GM18868 (cell line): Measurements from ENCODE around the gene SLIT3.

Experiments
- ATAC-seq: cut with Tn5 transposase; IDR thresholded peaks from one replicate; pipeline ENCODE4 v1.9.1; 2021; ENCODE audit warnings: mild to moderate bottlenecking, moderate library complexity; ENCODE audit not compliant: unreplicated experiment

Gene SLIT3

DNA sequence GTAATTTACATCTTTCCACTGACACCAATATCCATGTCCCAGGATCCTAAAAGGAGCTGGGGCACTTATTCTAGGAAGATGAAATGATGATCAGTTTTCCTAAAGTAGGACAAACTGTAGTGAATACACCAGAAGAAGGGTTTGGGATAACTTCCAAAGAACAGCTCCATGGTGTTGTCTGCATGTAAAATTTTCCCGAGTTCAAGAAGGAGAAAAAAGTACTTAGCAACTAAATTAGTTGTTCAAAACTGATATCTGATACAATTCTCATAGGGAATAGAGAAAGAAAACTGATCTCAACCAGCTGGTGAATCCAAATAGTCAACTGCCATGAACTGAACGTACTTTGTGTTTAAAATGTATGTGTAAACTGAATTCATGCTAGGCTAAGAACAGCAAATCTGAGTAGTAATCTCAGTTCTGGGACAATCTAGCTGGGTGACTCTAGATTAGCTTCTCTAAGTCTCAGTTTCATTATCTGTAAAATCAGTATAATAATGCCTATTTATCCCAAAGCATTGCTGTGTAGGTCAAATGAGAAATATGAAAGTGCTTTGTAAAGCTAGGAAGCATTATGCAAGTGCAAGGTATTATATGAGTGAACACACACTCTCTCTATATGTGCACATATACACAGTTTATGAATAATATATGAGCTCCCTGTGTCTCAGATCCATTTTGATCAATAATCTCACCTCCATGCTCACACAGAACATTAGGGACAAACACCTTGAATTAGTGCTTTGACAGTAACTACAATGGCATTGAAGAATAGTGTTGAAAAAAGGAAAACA, 357.7 kb downstream of the SLIT3 start:
- no peak for ATAC-seq

- no peak for ATAC-seq
Observed at GRCh38 chr5:168941901-168942300, 359.0 kb downstream of the SLIT3 start.

DNA sequence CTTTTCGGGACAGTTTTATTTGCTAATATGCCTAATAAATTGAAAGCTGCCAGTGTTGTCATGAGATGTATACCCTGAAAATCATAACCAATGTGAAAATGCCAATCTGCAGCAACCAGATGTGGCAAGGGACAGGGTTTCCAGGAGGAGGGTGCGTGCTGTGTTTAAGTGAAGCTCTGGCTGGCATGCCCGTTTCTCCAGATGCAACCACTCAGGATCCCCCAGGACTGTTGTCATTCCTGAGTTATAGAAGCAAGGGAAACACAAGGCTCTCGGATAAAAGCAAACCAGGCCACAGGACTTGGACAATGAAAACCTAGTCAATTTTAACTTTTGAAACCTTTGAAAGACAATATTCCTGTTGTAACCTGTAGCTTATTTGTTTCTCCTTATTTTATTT, 360.2 kb downstream of the SLIT3 start:
- no peak for ATAC-seq

- ATAC-seq, result no peak
Observed at GRCh38 chr5:168939887-168940544, 360.9 kb downstream of the SLIT3 start.

GRCh38 chr5:168939156-168939800, 361.7 kb downstream of the SLIT3 start:
- no peak for ATAC-seq

DNA sequence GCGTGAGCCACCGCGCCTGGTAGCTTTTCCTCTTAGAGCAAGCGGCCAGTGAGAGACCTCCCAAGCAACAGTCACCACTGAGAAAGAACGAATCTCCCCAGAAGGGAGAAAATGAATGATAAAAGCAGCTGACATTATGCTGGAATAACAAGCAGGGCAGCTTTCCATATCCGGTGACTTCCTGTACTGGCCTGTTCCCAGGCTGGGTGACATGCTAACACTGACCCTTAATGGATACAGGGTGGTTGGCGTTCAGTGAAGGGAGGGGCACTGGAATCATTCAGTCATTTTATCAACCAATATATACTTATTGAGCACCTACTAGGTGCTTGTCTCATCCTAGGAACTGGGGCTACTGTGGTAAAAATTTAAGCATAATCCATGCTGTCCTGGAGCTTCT, 364.4 kb downstream of the SLIT3 start:
- ATAC-seq, result no peak

DNA sequence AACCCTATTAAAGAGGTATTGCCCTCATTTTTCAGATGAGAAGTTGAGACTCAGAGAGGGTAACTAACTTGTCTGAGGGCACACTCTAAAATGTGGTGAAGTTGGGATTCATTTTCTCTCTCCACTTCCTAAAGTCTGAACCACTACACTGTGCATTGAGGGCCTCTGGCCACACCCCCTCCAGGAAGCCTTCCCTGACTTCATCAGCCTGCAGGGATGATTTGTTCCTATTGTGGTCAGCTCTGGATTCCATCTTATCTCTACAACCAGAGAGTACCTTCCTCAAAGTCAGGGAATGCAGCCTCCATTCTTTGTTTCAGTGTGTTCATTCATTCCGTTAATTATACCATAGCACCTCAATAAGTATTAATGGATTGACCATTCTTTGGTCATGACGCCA, 365.8 kb downstream of the SLIT3 start:
- no peak for ATAC-seq

DNA sequence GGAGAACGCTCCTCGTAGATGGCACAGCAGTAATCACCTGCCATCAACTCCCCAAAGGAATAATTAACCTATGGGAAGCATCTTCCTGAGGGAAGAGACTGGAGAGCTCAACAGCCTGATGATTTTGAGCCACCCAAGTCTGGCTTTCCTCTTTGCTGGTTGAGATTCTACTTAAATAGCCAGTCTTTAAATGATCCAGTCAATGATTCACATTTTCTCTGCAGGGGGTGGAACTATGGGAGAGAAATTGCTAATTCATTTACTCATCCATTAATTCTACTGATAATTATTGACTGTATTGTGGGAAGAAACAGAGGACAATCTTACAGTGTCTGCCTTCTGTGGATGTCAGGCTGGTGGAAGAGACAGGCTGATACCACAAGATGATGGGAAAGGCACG, 366.8 kb downstream of the SLIT3 start:
- no peak for ATAC-seq

DNA sequence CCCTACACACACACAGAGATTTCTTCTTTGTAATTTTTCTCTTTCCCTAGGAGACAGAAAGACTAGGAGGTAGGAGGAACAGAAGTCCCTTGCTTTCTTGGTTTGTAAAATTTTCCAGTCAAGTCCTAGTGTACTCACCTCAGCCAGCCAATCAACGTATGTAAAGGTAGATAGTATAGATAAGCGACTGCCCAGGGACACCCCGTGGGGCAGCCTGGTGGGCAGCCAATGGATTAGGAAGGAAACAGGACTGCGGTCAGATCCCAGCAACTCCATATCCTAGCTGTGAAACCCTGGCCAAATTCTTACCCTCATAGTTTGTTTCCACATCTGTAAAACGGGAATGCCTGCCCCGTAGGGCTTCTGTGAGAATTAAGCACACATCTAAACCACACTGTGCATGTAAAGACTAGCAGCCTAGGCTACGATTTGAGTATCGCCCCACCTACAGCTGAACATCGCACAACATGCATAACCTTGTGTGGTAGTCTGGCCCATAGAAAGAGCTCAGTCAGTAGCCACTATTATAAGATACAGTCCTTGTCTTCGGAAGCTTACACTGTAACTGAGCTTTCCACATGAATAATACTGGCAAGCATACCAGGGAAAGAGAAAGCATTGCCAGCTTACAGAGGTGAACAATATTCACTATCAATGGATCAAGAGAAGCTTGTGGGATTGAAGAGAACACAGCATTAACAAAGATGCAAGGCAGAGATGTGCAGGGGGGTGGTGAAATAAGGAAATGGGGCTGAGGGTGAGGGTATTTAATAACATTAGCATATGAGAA, 368.3 kb downstream of the SLIT3 start:
- no peak for ATAC-seq

DNA sequence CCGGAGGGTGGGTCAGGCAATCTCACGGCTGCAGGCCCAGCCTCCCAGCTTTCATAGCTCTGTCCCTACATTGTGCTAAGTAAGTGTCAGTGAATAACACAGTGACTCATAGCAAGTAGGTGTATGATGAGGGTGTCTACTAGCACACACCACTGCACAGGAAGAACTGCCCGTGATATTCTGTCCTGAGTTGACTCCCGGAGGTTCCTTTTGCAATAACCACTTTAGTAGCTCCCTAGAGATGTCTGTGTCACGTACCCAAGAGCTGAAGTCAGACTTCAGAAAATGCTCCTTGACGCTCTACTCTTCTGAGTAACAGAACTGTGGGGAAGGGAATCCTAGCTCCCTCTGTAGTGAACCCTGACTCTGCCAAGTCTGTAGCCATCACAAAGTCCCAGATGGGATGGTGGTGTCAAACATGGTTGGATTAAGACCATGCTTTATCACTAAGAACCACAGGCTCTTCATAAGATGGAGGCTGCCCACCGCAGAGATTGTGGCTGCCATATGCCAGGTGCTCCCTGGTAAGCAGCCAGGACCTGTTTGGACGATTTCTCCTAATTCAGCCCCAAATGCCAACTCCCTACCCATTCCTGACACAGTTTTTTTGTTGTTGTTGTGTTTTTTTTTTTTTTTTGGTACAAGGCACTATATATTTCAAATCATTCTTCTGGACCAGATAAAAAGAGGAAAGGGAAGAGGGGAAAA, 369.1 kb downstream of the SLIT3 start:
- ATAC-seq, result peak; percentile 96

GRCh38 chr5:168929656-168930055, 371.3 kb downstream of the SLIT3 start:
- no peak for ATAC-seq

DNA sequence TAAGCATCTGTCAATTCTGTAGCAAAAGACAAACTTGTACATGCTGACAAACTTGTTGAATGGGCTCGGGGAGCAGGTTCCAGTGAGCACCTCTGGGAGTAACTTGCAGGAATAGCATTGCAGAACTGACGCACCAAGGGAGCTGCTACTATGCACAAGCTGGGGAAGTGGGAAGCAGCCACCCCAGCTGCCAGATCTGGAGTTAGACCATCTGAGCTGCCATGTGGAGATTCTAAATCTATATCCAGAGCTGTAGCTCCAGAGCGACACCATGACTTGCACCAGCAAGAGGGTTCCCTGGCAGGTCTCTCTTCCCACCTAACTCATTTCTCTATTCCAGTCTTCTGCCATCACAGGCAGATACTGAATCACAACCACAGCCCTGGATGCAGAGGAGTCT, 375.8 kb downstream of the SLIT3 start:
- ATAC-seq, result no peak

DNA sequence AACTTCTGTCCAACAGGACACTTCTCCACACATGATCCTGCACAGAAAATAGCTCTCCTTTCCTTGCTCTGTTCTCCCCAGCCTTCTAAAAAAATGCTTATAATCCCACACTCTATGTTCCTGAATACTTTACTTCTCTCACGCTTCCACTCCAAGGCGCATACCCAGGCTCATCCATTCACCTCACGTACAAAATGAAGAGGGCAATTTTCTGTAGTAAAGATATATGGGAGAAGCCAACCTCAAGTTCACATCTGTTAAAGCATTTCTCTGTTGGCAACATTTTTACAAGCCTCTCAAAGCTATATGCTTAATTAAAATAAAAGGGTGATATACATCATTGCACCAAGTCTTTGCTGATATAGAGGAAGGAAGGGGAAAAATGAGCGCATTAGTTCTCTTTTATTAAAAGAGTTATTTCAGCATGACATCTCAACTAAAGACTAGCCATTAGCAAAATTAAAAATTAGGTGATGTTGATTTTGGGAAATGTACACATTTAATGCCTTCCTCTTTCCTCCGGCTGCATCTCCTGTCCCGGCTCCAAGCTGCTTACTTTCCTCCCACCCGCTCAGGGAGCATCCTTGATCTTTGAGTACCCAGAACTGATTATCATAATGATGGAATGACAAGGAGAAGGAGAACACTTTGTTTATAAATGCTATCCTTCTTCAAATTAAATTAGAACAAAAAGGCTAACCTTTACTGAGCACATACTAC, 379.6 kb downstream of the SLIT3 start:
- ATAC-seq, result no peak

DNA sequence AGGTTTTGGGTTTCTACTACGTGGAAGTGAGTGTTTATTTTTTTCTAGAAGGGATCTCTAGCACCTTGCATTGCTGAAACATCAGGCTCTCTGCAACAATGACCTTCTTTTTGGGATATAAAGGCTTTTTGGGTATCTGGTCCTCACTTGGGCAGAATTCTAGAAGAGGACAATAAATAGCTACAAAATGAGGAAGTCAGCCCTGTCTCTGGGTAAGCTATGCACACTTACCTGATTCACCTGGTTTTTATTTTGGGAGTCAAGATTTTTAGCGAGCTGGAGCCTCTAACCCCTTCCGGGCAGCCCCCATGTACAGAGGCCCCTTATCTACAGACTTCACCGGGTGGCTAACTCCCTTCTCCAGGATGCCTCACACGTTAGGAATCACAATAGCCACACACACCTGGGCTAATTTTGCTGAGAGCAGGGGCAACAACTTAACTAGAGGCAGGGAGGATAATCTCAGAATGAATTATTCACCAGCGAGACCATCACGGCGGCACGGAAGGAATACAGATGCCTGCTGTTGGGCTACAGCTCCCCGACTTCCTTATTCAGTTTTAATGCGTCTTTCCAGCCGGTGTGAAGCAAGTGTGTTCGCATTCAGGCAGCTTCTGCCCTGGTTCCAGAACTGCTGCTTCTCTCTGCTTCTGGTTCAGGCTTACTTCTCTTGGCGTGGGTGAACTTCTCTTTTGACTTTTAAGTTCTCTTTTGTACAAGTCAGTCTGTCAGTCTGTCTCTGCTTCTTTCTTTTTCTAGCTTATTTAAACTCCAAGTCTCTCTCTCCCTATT, 380.7 kb downstream of the SLIT3 start:
- no peak for ATAC-seq

GRCh38 chr5:168917947-168918600, 382.9 kb downstream of the SLIT3 start:
- ATAC-seq, result no peak

- ATAC-seq, result no peak
Observed at GRCh38 chr5:168916852-168917251, 384.1 kb downstream of the SLIT3 start.

GRCh38 chr5:168916266-168916665, 384.7 kb downstream of the SLIT3 start:
- ATAC-seq, result no peak

DNA sequence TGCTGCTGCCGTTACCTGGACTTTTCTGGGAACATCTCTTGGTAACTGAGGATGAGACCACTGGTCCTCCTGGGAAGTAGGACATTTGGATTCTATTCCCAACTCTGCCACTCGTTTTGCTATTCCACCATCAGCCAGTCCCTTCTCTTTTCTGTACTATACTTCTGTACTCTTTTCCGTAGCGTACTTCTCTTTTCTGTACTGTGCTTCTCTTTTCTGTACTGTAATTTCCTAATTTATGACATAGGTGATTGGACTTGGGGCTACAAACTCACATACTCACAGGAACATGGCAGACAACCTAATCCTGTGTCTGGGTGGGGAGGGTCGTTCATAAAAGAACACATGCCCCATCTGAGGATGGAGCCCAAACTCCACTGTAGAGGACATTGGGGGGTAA, 386.4 kb downstream of the SLIT3 start:
- no peak for ATAC-seq

GRCh38 chr5:168910874-168911273, 390.1 kb downstream of the SLIT3 start:
- no peak for ATAC-seq
